Liver (tissue), 3 donors: ENCODE results near the gene IFNA1.

ENCODE experiments used
- MAX ChIP-seq: IDR thresholded peaks from 2 replicates; pipeline ENCODE4 v1.6.1; 2016; ENCODE audit warnings: antibody characterized with exemption
- NR2F2 ChIP-seq: IDR thresholded peaks from 2 replicates; pipeline ENCODE4 v1.6.1; 2016; ENCODE audit warnings: antibody characterized with exemption
- REST ChIP-seq: IDR thresholded peaks from 2 replicates; pipeline ENCODE4 v1.6.1; 2016; ENCODE audit warnings: antibody characterized with exemption, mild to moderate bottlenecking
- YY1 ChIP-seq: IDR thresholded peaks from 2 replicates; pipeline ENCODE4 v1.6.1; 2016; ENCODE audit warnings: antibody characterized with exemption, mild to moderate bottlenecking
- TF ChIP-seq, protein P1 (sequence below): fragments of 150-350 bp; IDR thresholded peaks from 2 replicates; pipeline ENCODE4 v1.5.1; 2017; ENCODE audit warnings: improper control_type of control experiment, low read depth, low read length; ENCODE audit not compliant: missing input control
- donor health status: healthy.
- donor health status: healthy.

DNA sequence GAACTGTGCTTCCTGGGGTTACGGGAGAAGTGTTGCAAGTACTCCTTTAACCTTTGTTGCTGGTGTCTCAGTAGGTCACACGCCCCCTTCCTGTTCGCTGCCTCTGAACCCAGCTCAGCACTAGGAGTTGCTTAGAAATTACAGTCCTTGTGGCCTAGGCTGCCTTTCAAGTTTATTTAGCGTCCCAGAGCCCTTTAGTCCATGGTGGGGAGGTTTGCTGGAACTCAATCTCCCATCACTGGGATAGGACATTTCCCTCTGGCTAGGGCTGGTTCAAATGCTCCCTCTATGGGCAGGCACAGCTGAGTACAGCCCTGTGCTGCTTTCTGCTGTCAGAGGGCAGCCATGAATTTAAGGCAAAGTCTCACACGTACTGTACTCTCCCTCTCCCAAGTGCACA, 26.6 kb upstream of the IFNA1 start:
- TF ChIP-seq REST (no peak), YY1 (no peak), MAX (no peak), NR2F2 (no peak)
- TF ChIP-seq, protein P1, sequence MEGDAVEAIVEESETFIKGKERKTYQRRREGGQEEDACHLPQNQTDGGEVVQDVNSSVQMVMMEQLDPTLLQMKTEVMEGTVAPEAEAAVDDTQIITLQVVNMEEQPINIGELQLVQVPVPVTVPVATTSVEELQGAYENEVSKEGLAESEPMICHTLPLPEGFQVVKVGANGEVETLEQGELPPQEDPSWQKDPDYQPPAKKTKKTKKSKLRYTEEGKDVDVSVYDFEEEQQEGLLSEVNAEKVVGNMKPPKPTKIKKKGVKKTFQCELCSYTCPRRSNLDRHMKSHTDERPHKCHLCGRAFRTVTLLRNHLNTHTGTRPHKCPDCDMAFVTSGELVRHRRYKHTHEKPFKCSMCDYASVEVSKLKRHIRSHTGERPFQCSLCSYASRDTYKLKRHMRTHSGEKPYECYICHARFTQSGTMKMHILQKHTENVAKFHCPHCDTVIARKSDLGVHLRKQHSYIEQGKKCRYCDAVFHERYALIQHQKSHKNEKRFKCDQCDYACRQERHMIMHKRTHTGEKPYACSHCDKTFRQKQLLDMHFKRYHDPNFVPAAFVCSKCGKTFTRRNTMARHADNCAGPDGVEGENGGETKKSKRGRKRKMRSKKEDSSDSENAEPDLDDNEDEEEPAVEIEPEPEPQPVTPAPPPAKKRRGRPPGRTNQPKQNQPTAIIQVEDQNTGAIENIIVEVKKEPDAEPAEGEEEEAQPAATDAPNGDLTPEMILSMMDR: peak; percentile 19
